PC-3 (cell line): ENCODE measurements around the gene SKAP1. TPM values are rescaled to one million over a fixed set of nuclear protein-coding genes. Genes with fewer than 3 reads are reported as not detected.
"Not testable (repeated sequence)": the region's sequence is repeated elsewhere in the genome, so short reads cannot be mapped to it uniquely, and the experiment has no call there.

Experiments
- ATAC-seq: fragments of 200-7000 bp; cut with Tn5 transposase; 2 replicates; pipeline ENCODE4 v1.9.1; 2020; ENCODE audit warnings: mild to moderate bottlenecking, moderate library complexity
- BruUV-seq: library from RNA; stranded (reverse); fragments of 400-500 nt; replicated peaks from 2 replicates; lab custom pipeline; 2021; lab: Mats Ljungman, UMichigan
- CTCF ChIA-PET: fragments of 300-600 bp; sonication (Branson Sonifier 250); formaldehyde crosslinking; loops from one replicate; lab custom pipeline; 2022; ENCODE audit warnings: antibody characterized with exemption; lab: Charles Lee
- POLR2A ChIA-PET: fragments of 300-600 bp; sonication (Branson Sonifier 250); formaldehyde crosslinking; loops from one replicate; lab custom pipeline; 2022; ENCODE audit warnings: antibody characterized with exemption; ENCODE audit not compliant: unreplicated experiment; lab: Charles Lee
- DNase-seq: peaks from one replicate; pipeline ENCODE4 v3.0.0-alpha.2; 2015
- H2AFZ ChIP-seq: fragments of 300-600 bp; sonication (generic); 2 replicates; pipeline ENCODE4 v1.6.0; 2016; ENCODE audit warnings: antibody characterized with exemption, low read length
- H3F3A ChIP-seq: fragments of 300-600 bp; sonication (generic); one replicate; pipeline ENCODE4 v1.6.0; 2017; ENCODE audit warnings: antibody characterized with exemption, low read length, control low read depth, mild to moderate bottlenecking; ENCODE audit not compliant: unreplicated experiment
- H3K27ac ChIP-seq: fragments of 300-600 bp; sonication (generic); 2 replicates; pipeline ENCODE4 v1.5.1; 2016; ENCODE audit warnings: mild to moderate bottlenecking, low read length
- H3K27me3 ChIP-seq: fragments of 300-600 bp; sonication (generic); 2 replicates; pipeline ENCODE4 v1.6.1; 2016; ENCODE audit warnings: low read length, mixed read lengths
- H3K36me3 ChIP-seq: fragments of 300-600 bp; sonication (generic); 2 replicates; pipeline ENCODE4 v1.6.1; 2016; ENCODE audit warnings: low read depth, mixed run types, low read length, mixed read lengths
- H3K4me1 ChIP-seq: fragments of 300-600 bp; sonication (generic); 2 replicates; pipeline ENCODE4 v1.5.1; 2016; ENCODE audit warnings: low read length; ENCODE audit not compliant: insufficient read depth
- H3K4me2 ChIP-seq: fragments of 300-600 bp; sonication (generic); 2 replicates; pipeline ENCODE4 v1.6.0; 2016; ENCODE audit warnings: low read length
- H3K4me3 ChIP-seq: fragments of 300-600 bp; sonication (generic); 2 replicates; pipeline ENCODE4 v1.5.1; 2016; ENCODE audit warnings: mild to moderate bottlenecking, low read length, mixed read lengths
- H3K79me2 ChIP-seq: fragments of 300-600 bp; sonication (generic); 2 replicates; pipeline ENCODE4 v1.6.1; 2017; ENCODE audit warnings: low read length, mixed read lengths
- H3K9ac ChIP-seq: fragments of 300-600 bp; sonication (generic); 2 replicates; pipeline ENCODE4 v1.6.0; 2016; ENCODE audit warnings: mild to moderate bottlenecking, low read length
- H3K9me2 ChIP-seq: fragments of 300-600 bp; sonication (generic); replicated peaks from 2 replicates; pipeline ENCODE4 v1.6.1; 2016; ENCODE audit warnings: mixed run types, low read length, mixed read lengths
- H3K9me3 ChIP-seq: fragments of 300-600 bp; sonication (generic); 2 replicates; pipeline ENCODE4 v1.6.1; 2016; ENCODE audit warnings: low read length, mixed read lengths
- H4K20me1 ChIP-seq: fragments of 300-600 bp; sonication (generic); 2 replicates; pipeline ENCODE4 v1.6.1; 2016; ENCODE audit warnings: low read length, mixed read lengths
- EZH2 ChIP-seq: fragments of 300-600 bp; sonication (generic); IDR thresholded peaks from one replicate; pipeline ENCODE4 v1.6.1; 2017; ENCODE audit warnings: antibody characterized with exemption, mild to moderate bottlenecking, low read length; ENCODE audit not compliant: unreplicated experiment
- EZH2phosphoT487 ChIP-seq: fragments of 300-600 bp; sonication (generic); IDR thresholded peaks from 2 replicates; pipeline ENCODE4 v1.6.1; 2018; ENCODE audit warnings: mild to moderate bottlenecking, antibody characterized with exemption, low read length, borderline replicate concordance
- intact Hi-C: fragments of 100-400 bp; cut with micrococcal nuclease; formaldehyde crosslinking; loops from 2 replicates; pipeline ENCODE4 v1.9.0; 2023
- total RNA-seq: library from RNA; depleted of rRNA; stranded (reverse); fragments of >200 nt; gene quantifications from 2 replicates; pipeline ENCODE4 v1.2.3, GENCODE V29; 2014
- TF ChIP-seq, protein P1 (sequence below): fragments of 300-600 bp; sonication (generic); conservative IDR thresholded peaks from 2 replicates; pipeline ENCODE4 v1.5.1; 2017; ENCODE audit warnings: antibody characterized with exemption, low read depth, mild to moderate bottlenecking, low read length

The SKAP1 gene
- total RNA-seq, 1 experiment from 2014 or later, result not detected

DNA sequence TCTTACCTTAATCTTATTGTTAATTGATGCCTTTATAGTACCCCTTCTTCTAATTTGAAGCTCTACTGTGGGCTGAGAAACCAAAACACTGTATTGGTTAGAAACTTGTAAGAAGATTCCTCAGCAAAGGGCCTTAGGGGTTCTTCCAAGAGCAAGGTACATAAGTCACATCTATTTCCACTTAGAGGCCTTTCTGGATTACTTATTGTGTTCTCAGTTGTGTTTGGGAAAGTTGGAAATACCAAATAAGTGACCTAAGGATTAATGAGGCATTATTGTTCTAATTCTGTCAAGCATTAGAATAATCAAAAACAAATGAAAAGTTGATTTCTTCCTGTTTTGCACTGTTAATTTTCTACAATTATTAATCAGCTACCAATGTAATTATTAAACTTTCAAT is 85.8 kb downstream of the SKAP1 start:
- ATAC-seq (no peak), DNase-seq (no peak)
- no peaks in the 10 kb centered on the region for H3K4me1 ChIP-seq
- no peak overlapping the region for H2AFZ ChIP-seq
- no peak overlapping the region for H3K9ac ChIP-seq
- H3K9me2 ChIP-seq, result no peaks in the 10 kb centered on the region
- no peaks in the 10 kb centered on the region for H3K36me3 ChIP-seq
- H3K9me3 ChIP-seq, result no peaks in the 10 kb centered on the region
- CTCF ChIA-PET, result no interaction called here
- intact Hi-C loops, result no loop called here
- H3K79me2 ChIP-seq, result no peaks in the 10 kb centered on the region
- H3K4me3 ChIP-seq, result no peak overlapping the region
- TF ChIP-seq EZH2phosphoT487 (no peak), EZH2 (no peak)
- TF ChIP-seq, protein P1, sequence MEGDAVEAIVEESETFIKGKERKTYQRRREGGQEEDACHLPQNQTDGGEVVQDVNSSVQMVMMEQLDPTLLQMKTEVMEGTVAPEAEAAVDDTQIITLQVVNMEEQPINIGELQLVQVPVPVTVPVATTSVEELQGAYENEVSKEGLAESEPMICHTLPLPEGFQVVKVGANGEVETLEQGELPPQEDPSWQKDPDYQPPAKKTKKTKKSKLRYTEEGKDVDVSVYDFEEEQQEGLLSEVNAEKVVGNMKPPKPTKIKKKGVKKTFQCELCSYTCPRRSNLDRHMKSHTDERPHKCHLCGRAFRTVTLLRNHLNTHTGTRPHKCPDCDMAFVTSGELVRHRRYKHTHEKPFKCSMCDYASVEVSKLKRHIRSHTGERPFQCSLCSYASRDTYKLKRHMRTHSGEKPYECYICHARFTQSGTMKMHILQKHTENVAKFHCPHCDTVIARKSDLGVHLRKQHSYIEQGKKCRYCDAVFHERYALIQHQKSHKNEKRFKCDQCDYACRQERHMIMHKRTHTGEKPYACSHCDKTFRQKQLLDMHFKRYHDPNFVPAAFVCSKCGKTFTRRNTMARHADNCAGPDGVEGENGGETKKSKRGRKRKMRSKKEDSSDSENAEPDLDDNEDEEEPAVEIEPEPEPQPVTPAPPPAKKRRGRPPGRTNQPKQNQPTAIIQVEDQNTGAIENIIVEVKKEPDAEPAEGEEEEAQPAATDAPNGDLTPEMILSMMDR, result no peak
- H3K4me2 ChIP-seq, result no peak overlapping the region
- H3K27me3 ChIP-seq, result no peaks in the 10 kb centered on the region
- no peaks in the 10 kb centered on the region for H4K20me1 ChIP-seq
- H3F3A ChIP-seq, result no peaks in the 10 kb centered on the region
- POLR2A ChIA-PET, result interaction anchor here (0.6 kb wide), 1 partner anchor 318 kb away, joined by 3 read pairs; no protein-coding TSS in a partner anchor
- BruUV-seq, result no TSS peak
- no peak overlapping the region for H3K27ac ChIP-seq

DNA sequence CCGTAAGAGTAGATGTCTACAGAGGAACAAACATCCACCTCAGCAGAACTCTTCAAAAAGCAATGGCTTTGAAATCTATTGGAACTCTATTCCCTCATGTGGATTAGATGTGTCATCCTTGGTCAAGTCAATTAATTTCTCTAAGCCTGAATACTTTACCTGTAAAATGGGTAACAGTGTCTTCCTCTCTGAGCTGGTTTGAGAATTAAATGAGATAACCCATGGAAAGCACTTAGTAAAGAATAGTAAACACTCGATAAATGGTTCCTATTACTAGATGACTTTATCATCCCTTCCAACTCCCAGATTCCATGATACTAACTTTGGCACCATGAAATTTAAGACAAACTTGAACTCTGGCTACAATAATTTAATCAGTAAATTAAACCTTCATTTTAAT is 89.1 kb downstream of the SKAP1 start:
- DNase-seq (no peak), ATAC-seq (no peak)
- Histone ChIP-seq H3K4me3 (no peak overlapping the region), H3K9ac (no peak overlapping the region), H3K9me3 (no peaks in the 10 kb centered on the region), H2AFZ (no peak overlapping the region), H3K27ac (no peak overlapping the region), H3K27me3 (no peaks in the 10 kb centered on the region), H3K4me1 (no peaks in the 10 kb centered on the region), H3K79me2 (no peaks in the 10 kb centered on the region), H4K20me1 (no peaks in the 10 kb centered on the region), H3K9me2 (no peaks in the 10 kb centered on the region), H3F3A (no peaks in the 10 kb centered on the region), H3K4me2 (no peak overlapping the region), H3K36me3 (no peaks in the 10 kb centered on the region)
- BruUV-seq, result no TSS peak
- ChIA-PET POLR2A (no interaction called here), CTCF (interaction anchor here (0.5 kb wide), 1 partner anchor 11 kb away, joined by 9 read pairs; no protein-coding TSS in a partner anchor)
- intact Hi-C loops, result no loop called here
- TF ChIP-seq EZH2phosphoT487 (no peak), EZH2 (no peak)
- TF ChIP-seq, protein P1, result no peak

- no peak for ATAC-seq
- BruUV-seq, result no TSS peak
- H3K79me2 ChIP-seq, result no peaks in the 10 kb centered on the region
- H2AFZ ChIP-seq, result no peak overlapping the region
- POLR2A ChIA-PET, result no interaction called here
- TF ChIP-seq EZH2phosphoT487 (no peak), EZH2 (no peak)
- TF ChIP-seq, protein P1, result no peak
- H3K4me1 ChIP-seq, result no peaks in the 10 kb centered on the region
- no peaks in the 10 kb centered on the region for H3K27me3 ChIP-seq
- CTCF ChIA-PET, result interaction anchor here (0.5 kb wide), 1 partner anchor 74 kb away, joined by 7 read pairs; no protein-coding TSS in a partner anchor
- intact Hi-C loops, result loop anchor here (5.0 to 10.0 kb wide), 2 partner anchors 121 to 314 kb away; no protein-coding TSS in a partner anchor
- no peak overlapping the region for H3K9ac ChIP-seq
- H3K9me3 ChIP-seq, result no peaks in the 10 kb centered on the region
- DNase-seq, result no peak
- no peaks in the 10 kb centered on the region for H3K9me2 ChIP-seq
- no peaks in the 10 kb centered on the region for H3F3A ChIP-seq
- no peak overlapping the region for H3K4me3 ChIP-seq
- no peaks in the 10 kb centered on the region for H4K20me1 ChIP-seq
- H3K36me3 ChIP-seq, result no peaks in the 10 kb centered on the region
- H3K4me2 ChIP-seq, result no peak overlapping the region
- no peak overlapping the region for H3K27ac ChIP-seq
These were observed 91.3 kb downstream of the SKAP1 start for GRCh38 chr17:48338720-48339119.

- H3K4me1 ChIP-seq, H3K4me2 ChIP-seq, H3K4me3 ChIP-seq, POLR2A ChIA-PET, H3F3A ChIP-seq, H3K9ac ChIP-seq, H3K27ac ChIP-seq, BruUV-seq, H3K27me3 ChIP-seq, H3K36me3 ChIP-seq, H3K79me2 ChIP-seq, DNase-seq, H4K20me1 ChIP-seq, ATAC-seq, H3K9me3 ChIP-seq, H3K9me2 ChIP-seq, H2AFZ ChIP-seq: not testable (repeated sequence)
- intact Hi-C loops, result loop anchor here (2.0 to 10.0 kb wide), 3 partner anchors 121 to 313 kb away; no protein-coding TSS in a partner anchor
- CTCF ChIA-PET, result interaction anchor here (0.5 kb wide), 1 partner anchor 660 kb away, joined by 11 read pairs; no protein-coding TSS in a partner anchor
These were observed 92.1 kb downstream of the SKAP1 start for GRCh38 chr17:48337903-48338302.
